Fibroblast of mammary gland (primary cell): ENCODE data around the gene GPX7.

ENCODE experiments used
- DNase-seq: peaks from one replicate; pipeline ENCODE4 v3.0.0-alpha.2; 2010; ENCODE audit warnings: low read depth
- H3K4me3 ChIP-seq: 2 replicates; pipeline ENCODE4 v1.5.1; 2011; ENCODE audit warnings: low read depth, mild to moderate bottlenecking, low read length, moderate library complexity; ENCODE audit not compliant: control insufficient read depth
- CTCF ChIP-seq: conservative IDR thresholded peaks from 2 replicates; pipeline ENCODE4 v1.5.1; 2011; ENCODE audit warnings: low read depth, low read length, inconsistent platforms; ENCODE audit not compliant: control insufficient read depth, insufficient read depth

Gene GPX7

DNA sequence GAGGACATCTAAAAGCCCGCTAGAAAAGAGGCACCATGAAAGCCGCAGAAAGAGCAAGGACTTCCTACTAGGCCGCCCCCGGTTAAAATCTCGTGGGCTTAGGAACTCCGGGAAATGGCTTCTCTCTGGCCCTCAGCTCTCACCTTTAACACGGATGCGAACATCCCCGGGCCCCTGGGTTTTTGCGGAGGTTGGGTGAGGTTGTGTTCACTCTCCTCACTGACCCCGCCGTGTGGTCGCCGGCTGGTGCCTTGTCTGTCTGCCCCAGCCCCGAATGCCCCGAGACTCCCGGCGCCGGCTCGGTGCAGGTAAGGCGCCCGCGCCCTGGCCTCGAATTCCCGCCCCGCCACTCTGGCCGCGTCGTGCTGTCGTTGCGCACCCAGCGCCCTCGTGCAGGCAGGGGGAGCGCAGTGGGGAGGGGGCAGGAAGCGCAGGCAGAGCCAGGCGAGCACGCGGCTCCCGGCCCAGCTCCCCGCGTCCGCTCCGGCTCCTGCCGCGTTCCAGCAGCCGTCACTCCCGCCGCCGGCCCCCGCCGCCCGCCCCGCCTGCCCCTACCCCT lies 30.6 kb downstream of the GPX7 start, which contains the start of gene SHISAL2A:
Gene SHISAL2A, plus strand, starts transcription at position 437 of the 559 bp plus-strand sequence. CDS start 326 bp downstream, outside the sequence.
- TF ChIP-seq CTCF = no peak
- no peak within 1 kb of the TSS for H3K4me3 ChIP-seq
- DNase-seq = peak; percentile 12

- no peak overlapping the region for H3K4me3 ChIP-seq
Observed at GRCh38 chr1:52633291-52633754, 31.2 kb downstream of the GPX7 start.

DNA sequence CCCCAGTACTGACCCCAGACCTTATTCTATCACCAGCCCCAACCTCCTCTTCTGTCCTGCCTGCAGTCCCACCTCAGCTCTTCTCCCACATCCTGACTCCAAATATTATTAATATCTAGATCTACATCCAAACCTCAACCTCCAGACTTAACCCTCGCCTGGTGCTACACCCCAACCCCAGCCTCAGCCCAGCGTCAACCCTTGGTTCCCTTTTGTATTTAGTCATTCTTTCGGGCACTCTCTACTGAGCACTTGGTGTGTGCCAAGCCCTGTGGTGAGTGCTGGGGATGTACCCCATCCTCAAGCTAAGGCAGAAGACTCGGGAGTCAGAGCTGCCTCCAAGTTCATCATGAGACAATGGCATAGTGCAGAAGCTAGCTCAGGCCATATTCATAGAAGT lies 31.9 kb downstream of the GPX7 start:
- H3K4me3 ChIP-seq = no peak overlapping the region
- TF ChIP-seq CTCF = no peak

More at GRCh38 chr1:52633291-52633754, 31.2 kb downstream of the GPX7 start:
- no peak for TF ChIP-seq CTCF
- DNase-seq = no peak

DNA sequence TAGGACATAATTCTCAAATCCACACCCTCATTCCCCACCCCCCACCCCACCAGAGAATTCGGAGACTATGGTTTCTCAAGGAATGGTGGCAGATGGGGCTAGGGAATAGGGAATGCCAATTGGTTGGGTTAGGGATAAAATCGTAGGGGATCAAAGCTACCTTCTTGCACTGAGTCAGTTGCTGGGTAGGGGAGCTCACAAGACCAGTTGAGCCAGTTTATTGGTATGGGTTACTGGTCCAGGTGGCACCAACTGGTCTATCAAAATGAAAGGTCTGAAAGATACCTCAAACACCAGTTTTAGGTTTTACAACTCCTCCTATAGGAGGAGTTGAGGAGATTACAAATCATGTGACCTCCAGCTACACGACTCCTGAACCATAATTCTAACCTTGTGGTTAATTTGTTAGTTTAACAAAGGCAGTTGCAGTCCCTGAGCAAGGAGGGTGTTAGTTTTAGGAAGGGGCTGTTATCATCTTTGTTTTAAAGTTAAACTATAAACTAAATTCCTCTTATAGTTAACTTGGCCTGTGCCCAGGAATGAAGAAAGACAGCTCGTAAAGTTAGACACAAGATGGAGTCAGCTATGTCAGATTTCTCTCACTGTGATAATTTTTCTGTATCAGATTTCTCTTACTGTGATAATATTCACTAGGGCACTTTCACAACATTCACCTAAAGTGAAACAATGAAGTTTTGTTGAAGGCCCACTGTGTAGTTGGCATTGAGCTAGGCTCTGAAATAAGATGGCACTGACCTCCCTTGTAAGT lies 33.3 kb downstream of the GPX7 start:
- no peak for DNase-seq
- no peak overlapping the region for H3K4me3 ChIP-seq

More for the DNA sequence above, 31.9 kb downstream of the GPX7 start:
- no peak for DNase-seq

DNA sequence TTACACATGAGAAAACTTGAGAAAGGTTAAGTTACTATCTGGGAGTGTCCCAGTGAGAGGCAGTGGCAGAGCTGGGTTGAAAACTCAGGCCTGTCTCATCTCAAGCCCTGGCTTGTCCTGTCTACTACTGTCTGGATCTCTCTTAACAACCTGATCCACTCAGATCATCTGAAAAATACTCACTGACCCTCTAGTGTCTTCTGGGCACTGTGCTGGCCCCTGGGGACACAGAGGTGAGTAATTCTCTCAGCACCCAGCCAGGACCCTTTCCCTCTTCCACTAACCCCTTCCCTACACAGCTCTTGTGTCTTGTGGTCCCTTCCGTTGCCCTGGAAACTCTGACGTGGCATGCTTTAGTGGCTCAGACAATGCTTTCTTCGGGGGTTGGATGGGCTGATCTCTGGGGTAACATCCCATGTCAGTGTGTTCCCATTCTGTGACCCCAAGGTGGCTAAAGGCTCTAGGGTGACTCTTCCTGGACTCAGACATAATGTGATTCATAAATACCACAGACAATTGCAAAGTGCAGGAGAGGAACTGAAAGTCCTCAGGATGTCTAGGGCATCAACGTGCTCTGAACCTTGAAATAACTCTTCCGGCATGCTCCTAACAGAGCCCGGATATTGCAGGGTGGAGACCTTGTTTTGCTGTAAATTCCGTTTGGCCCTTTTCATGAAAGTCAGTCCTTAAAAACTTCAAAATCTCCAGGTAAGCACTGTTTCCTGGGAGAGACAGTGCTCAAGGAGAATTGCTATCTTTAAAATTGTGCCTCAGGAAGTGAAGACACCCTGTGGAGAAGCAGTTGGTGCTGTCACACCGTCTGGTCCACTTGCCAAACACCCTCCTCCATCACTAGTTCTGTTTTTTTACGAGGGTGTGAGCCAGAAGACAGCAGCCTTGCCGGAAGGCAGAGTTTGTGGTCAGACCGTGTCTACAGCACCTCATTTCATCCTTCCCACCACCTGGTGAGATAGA lies 34.8 kb downstream of the GPX7 start:
- H3K4me3 ChIP-seq = no peak overlapping the region
- DNase-seq = no peak

More for the DNA sequence above, 33.3 kb downstream of the GPX7 start:
- TF ChIP-seq CTCF = no peak

More for the DNA sequence above, 34.8 kb downstream of the GPX7 start:
- no peak for TF ChIP-seq CTCF
